GM19467 (cell line): ENCODE data around the gene OVOL2.

Experiments used
- ATAC-seq: cut with Tn5 transposase; IDR thresholded peaks from one replicate; pipeline ENCODE4 v1.9.1; 2021; ENCODE audit warnings: mild to moderate bottlenecking, moderate library complexity; ENCODE audit not compliant: unreplicated experiment

The OVOL2 gene

DNA sequence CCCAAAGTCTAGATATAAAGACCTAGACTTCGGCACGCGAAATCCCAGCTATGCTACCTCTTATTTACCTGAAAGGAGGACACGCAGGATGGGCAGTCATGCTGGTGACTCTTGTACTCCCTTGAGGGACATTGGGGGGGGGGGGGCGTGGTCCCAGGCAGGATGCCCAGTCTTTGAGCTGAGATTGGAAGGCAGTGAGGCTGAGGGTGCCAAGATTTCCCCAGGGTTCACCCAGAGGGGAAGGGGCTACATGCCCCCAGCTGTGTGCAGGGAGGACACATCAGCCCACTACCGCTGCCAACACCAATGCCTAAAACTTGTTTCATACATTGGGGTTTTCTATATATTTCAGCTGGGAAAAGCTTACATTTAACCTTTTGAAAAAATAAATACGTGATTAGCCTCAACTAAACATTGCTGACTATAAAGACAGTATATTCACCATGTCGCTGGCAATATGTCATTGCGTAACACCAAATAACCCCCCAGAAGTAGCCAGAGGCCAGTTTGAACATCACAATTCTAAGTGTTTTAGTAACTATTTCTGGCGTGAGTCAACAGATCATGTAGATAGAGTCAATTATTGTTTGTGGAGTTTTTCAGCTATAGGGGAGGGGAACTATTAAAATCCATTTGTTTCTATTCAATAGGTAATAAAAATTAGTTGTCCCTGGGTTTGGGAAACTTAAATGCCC lies 67.3 kb downstream of the OVOL2 start:
- no peak for ATAC-seq

DNA sequence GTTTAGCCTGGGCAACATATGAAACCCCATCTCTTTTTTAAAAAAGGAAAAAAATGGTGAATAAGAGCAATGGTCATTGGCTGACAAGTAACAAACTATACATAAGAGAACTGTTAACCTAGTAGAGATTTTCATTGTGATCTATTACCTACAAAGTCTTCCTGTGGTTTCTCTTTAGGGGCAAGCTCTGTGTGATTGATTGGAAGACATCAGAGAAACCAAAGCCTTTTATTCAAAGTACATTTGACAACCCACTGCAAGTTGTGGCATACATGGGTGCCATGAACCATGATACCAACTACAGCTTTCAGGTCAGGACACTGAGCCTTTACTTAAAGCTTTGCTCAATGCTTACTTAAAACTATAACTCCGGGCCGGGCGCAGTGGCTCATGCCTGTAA lies 69.7 kb downstream of the OVOL2 start:
- ATAC-seq, result no peak

DNA sequence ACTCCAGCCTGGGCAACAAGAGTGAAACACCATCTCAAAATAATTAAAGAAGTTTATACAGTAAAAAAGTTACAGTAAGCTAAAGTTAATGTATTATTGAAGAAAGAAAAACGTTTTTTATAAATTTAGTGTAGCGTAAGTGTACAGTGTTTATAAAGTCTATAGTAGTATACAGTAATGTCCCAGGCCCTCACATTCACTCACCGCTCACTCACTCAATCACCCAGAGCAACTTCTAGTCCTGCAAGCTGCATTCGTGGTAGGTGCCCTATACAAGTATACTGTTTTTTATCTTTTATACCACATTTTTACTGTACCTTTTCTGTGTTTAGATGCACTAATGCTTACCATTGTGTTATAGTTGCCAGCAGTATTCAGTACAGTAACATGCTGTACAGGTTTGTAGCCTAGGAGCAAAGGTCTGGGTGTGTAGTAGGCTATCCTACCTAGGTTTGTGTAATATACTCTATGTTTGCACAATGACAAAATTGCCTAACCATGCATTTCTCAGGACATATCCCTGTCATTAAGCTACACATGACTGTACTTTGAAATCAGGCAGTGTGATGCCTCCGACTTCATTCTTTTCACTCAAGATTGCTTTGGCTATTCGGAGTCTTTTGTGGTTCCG lies 72.2 kb downstream of the OVOL2 start:
- no peak for ATAC-seq

DNA sequence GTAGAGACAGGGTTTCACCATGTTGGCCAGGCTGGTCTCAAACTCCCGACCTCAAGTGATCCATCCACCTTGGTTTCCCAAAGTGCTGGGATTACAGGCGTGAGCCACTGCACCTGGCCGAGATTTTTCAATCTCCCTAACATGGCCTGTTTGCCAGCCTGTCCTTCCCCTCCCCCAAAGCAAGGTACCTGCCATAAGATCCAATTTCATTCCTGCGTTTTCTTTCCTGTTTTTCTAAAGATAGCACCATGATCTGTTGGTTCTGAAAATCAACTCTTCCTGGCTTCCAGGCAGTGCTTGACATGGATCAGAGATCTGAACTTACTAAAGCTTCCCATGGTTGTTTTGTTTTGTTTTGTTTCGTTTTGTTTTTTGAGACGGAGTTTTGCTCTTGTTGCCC lies 81.4 kb downstream of the OVOL2 start:
- no peak for ATAC-seq
